GM21515 (cell line): ENCODE measurements around the gene LHX4.

ENCODE experiments used
- ATAC-seq: cut with Tn5 transposase; IDR thresholded peaks from one replicate; pipeline ENCODE4 v1.9.1; 2021; ENCODE audit not compliant: unreplicated experiment

LHX4 gene

DNA sequence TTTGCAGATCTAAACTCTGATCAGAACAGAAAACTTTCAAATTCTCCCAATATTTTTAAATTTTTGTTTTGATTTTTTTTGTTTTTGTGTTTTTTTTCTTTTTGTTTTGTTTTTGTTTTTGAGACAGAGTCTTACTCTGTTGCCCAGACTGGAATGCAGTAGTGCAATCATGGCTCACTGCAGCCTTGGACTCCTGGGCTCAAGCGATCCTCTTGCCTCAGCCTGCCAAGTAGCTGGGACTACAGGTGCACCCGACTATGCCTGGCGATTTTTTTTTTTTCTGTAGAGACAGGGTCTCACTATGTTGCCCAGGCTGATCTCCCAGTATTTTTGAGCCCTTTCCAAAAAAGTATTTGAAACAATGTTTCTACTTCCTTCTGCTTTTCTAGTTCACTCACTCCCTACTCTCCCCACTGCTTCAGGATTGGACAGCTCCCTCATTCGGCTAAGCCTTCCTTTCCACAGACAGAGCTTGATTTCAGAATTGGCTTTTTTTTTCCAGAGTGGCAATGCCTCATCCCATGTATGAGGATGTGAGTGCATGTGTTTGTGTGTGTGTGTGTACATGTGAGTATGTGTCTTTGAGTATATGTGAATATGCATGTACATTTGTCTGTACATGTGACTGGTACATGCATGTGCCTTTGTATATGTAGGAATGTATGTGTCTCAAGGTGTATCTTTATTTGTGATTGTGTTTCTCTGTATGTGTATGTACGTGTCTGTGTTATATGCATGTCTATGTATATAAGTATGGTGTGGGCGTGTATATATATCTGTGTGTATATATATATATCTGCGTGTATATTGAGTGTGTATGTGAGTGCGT lies 11.9 kb downstream of the LHX4 start:
- ATAC-seq = no peak

DNA sequence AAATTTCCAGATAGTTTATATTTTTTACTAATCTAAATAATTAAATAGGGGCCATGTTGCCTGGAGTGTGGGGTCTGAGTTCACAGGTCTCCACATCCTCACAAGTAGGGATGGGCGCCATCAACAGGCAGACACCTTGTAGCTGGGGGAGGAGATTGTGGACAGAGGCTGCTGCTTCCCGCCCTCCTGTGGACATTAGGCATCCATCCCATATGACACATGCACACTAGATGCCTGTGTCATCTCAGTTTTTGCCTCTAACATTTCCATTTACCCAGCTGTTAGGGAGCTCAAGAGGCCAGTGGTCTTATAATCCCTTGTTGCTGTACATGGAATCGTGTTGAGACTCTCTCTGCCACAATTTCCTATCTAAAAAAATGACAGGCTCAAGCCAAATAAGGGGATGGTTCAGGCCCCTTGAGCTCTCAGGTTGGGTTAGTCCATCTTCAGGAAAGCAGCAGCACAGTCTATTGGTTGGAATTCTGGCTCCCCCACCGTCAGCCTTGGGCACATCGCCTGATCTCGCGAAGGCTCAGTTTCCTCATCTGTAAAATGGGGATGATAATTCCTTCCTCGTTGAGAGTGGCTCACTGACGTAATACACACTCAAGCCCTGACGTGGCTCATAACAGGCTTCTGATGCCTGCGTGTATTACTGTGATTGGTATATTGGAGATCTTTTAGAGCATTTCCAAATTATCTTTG lies 13.6 kb downstream of the LHX4 start:
- no peak for ATAC-seq

DNA sequence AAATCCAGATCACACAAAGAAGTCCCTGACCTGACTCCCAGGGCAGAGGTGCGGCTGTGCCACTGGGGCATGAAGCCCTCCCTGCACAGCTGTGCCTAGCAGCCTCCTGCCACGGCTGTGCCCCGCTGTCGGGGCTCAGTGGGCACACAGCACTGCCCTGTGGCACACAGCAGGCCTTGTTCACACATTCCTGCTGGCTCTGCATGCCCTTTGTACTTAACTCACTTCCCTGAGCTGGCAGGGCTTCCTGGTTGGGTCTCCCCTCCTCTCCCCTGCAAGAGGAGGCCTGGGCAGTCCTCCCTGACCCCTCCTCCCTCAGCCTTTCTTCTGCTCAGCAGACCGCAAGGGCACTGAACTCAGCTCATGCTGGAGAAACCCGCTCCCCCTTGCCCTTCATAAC lies 14.8 kb downstream of the LHX4 start:
- ATAC-seq = no peak

DNA sequence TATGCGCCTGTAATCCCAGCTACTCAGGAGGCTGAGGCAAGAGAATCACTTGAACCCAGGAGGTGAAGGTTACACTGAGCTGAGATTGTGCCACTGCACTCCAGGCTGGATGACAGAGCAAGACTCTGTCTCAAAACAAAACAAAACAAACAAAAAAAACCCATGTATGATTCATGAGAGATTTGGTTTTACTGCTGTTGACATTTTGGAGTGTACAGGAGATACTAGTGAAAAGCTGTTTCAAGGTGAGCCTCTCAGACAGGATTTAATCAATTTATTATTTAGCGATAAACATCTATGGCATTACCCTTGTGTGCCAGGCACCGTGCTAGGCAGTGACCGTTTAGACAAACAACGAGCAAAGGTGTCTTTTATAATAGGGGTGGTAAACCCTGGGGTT lies 16.5 kb downstream of the LHX4 start:
- no peak for ATAC-seq

DNA sequence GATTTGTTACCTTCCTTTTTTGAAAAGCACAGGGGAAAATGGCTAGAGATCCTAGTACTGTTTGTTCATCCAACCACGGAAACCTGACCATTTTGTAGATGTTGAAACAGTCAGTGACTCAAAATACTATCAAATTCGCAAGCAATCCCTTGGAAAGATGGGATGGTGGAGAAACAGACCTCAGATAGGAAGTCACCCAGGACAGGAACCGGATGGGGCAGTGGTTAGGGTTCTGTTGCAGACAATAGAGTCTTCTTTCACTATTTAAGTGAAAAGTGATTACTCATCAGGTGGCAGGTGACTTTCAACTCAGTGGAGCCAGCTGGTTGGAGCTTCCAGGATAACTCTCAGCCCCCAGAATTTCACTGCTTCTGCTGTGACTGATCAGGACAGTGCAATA lies 17.0 kb downstream of the LHX4 start:
- ATAC-seq = no peak

DNA sequence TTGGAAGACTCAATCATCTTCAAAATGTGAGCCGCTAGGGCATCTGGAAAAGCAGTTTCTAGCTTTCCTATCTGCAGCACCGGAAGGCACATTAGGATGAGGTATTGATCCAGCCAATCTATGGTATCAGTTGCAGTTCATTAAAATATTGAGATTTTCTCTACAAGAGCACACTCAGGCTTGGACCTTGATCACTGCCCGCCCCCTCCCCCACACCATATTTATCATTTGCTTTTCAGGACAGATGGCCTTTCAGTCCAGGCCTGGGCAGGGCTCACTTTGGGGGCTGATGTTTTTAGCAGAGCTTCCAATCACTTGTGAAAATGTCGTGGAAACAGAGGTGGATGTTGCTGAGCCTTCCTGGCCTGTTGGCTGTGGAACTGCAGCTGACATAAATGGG lies 17.5 kb downstream of the LHX4 start:
- no peak for ATAC-seq

DNA sequence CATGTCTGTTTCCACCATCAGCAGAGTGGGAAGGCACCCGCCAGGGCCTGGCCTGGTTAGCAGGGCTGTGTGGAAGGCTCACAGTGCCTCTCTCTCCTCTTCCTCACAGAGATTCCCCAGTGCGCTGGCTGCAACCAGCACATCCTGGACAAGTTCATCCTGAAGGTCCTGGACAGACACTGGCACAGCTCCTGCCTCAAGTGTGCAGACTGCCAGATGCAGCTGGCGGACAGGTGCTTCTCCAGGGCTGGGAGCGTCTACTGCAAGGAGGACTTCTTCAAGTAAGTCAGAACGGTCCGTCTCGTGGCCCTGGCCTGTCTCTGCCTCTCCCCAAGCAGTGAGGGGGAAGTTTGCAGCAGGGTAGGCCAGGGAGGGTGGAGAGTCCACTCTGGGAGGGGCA lies 18.1 kb downstream of the LHX4 start:
- ATAC-seq = no peak

DNA sequence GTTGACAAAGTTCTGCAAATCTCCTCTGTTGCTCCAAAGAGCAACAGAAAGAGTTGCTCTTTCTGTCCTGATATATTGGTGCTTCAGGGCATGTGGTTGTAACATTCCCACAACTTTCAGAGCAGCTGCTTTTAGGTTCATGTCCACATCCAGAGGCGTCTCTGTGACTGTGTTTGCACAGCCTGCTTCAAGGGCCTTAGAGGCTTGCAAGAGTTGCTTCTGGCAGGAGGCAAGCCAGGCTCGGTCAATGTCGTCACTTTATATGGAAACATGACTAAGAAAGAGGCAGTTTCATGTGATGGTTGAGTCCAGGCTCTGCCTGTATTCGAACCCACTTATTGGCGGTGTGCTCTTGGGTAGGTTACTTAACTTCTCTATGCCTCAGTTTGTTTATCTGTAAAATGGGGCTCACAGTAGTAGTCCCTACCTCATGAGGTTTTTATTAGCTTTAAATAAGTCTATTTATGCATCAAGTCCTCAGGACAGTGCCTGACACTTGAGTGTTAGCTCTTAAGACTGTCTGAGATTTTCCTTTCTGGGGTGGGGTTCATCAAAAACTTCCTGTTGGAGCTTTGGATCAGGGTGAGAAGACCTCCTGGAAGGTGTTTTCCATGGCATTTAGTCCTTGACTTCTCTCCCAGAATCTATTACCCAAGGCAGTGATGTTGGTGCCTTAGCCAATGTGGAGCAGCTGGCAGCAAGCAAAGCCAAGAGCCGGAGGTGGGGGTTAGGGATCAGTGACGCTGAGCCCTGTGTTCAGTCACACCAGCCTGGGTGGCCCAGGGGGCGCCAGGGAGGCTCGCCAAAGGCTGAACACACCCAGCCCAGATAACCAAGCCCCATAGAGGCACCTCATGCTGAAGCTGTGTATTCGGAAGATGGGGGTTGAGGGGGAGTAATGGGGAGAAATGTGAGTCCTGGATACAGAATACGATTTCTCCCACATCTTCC lies 18.9 kb downstream of the LHX4 start:
- ATAC-seq = no peak

DNA sequence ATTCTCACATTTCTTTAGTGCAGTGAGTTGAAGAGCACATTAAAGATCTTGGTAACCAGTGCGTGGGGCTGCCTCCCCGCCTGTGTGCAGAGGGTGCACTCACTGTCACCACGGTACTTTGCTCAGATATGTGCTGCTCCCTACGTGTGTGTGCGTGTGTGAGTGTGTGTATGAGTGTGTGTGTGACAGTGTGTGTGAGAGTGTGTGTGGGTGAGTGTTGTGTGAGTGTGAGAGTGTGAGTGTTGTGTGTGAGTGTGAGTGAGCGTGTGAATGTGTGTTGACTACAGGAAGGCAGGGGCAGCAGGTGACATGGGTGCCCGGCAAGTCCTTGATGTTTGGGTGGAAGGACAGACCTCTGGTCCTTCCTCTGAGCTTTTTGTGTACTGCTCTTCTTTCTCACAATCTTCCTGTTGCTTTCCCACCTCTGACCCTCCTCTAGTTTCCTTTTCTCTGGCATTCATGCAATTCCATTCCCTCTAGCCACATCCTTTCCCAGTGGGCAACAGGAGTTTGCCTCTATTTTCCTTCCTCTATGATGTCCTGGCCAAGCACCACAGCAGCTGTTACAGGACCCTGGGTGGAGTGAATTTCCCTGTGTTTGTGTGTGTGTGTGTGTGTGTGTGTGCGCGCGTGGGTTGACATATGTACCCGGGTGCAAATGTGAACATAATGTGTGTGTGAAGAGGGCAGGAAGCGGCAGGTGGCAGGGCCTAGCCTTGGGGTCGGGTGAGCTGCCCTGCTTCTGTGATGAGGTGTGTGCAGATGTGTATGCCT lies 19.8 kb downstream of the LHX4 start:
- ATAC-seq = no peak

DNA sequence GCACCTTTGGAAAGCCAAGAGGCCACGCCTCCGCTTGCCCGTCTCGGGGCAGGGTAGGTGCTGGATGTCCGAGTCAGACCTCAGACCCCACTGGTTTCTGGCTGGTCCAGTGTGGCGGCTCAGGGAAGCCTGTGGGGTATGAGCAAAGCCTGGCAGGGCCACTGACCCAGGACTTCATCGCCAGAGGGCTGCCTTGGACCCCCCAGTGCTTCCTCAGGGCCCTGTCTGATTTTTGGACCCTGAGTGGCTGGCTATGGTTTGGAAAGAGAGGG lies 20.4 kb downstream of the LHX4 start:
- no peak for ATAC-seq

DNA sequence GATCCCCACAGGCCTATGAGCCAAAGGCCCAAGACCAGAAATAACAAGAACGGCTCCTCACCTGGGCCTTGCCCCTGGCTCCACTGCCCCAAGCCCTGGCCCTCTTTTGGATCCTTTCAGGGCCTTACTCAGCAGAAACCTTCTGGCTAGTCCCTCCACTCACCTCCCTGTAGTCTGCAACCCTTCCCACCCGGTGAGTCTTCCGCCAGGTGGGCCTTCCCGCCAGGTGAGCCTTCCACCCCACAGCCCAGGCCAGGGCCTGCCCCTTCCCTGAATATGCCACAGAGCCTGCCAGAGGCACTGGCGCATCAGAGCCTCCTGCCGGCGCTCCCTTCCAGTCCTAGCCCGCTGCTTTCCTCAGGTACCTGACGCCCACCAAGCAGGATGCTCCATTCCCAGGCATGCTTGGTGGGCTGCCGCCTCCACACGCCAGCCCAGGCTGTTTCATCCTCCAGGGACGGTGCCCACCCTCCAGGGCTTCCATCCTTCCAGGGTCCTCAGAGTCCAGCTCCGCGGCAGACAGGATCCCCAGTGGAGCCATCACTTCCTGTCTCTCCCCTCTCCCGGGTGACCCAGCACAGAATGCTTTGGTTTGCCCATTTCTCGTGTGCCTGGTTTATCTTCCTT lies 20.9 kb downstream of the LHX4 start:
- ATAC-seq = no peak

DNA sequence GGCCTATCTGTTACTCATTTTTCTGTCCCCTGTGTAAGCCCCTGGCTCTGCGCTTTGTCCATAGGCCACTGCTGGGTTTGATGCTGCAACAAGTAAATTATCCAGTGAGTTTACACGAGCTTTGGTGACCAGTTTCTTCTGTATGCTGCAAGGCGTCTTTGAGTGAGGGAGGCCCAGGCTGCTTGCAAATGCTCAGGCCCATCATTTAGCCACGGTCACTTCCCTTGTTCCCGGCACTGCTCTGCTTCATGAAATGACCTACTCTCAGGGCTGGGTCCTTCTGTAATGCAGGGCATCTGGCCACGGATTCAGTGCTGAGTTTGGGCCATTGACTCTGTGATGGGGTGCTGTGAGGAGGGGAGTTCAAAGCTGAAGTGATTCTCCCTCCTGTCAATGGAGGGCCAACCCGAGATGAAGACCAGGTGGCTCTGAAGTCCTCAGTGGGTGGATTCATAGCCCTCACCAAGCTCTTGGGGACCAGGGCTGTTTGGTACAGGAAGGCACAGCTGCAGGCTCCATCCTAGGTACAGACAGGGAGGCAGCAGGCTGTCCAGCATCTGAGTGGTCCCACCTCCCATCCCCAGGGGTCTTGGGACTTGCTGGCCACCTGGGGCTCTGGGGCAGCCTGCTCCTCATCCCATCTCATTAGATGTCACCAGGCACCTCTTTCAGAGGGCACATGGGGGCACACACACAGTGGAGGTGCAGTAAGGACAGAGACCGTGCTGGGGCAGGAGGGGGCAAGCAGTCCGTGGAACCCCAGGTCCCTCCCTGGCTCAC lies 21.7 kb downstream of the LHX4 start:
- no peak for ATAC-seq

DNA sequence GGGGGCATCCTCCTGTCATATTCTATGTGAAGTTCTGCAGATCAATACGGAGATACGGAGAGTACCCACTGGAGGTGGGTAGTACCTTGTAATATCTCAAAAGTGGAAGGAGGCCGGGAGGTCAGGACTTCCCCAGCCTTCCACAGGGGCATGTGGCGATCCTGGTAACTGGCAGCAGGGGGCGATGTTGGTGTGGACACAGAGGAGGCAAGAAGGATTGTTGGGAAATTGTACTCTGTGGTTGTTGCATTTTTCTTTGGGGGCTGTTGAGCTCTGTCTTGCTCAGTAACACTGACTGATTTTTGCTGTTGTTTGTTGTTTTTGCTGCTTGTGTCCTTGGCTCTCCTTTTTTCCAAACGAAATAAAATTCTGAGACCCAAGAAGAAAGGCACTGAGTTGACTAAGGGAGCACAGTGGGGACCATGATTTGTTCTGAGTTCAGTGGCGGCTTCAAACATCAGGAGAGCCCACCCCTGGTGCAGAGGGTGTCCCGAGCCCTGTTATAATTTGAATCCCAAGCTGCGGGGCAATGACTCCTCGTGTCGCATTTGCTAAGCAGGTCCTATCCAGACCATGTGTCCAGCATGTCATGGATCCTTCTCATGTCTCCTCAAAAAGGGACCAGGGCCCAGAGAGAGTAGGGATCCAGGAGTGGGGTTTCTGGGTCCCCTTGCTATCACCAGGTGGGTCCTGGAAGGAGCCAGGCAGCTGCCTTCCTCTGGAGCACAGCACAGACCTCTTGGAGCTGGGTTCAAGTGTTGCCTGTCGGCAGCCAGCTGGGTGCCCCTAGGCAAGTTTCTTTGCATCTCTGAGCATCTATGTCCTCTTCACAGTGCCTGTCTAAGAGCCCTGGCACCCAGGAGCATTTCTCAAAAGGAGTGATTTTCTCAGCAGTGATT lies 22.8 kb downstream of the LHX4 start:
- peak; percentile 65 for ATAC-seq

DNA sequence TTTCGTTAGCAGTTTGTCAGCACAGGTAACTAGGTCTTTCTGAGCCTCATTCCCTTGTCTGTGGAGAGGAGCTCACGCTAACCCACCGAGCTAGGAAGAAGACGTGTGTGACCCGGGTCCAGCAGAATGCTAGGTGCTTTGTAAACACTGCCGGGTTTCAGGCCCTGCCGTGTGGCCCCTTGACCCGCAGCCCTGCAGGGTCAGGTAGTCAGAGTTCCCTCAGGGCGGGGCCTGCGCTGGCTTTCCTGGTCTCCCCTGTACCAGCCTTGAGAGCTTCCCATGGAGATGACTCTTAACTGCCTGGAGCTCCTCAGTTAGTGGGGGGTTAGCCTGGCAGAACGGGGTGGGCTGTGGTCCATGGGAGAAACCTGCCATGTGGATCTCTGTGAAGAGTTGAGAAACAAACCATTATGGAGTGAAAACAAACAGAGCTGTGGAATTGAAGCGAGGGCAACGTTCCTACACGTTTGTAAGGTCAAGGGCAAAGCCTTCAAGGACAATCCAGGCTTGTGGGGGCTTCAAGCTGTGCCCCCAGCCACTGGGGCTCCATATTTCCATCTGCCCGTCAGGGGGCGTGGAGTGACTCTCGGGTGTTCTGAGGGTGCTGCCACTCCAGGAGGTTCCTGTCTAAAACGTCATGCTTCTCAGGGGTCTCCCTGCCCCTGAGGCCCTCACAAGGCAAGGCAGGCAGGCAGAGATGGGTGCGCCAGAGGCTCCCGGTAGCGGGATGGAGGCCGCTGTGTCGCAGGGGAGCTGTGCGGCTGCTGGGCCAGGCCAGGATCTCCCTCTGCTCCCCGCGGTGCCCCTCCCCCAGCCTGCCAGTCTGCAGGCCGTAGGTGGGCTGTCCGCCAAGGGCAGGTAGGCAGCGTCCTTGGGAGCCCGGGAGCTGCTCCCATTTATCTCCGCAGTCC lies 23.8 kb downstream of the LHX4 start:
- ATAC-seq = no peak

DNA sequence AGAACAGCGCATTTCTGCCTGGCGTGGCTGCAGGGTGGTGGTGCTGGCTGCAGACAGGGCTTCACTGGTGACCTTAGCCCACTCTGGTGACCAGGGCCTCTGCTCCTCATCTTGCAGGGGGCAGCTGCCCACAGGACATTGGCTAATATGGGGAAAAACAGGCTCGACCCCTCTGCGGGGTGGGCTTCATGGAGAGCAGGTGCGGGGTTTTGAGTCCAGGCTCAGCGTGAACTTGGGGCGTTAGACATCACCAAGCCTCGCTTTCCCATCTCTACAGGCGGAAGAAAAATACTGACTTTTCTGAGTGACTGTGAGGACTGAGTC lies 24.4 kb downstream of the LHX4 start:
- ATAC-seq = no peak

DNA sequence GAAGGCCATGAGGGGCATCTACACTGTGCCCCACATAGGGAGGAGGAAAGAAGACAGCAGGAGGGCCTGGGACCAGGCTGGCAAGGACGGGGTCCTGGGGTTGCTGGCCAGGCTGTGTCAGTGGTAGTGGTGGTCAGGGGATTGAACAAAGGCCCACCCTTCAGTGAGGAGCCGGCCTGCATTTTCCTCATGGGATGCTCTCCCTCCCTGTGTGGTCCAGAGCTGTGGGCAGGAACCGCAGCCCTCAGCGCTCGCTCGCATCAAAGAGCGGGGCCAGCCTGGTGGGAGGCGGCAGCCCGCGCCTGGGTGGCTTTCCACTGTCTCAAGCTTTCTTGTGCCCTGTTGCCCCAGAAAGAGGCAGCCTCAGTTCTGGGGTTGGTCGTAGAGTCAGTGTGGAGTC lies 24.8 kb downstream of the LHX4 start:
- ATAC-seq = no peak

DNA sequence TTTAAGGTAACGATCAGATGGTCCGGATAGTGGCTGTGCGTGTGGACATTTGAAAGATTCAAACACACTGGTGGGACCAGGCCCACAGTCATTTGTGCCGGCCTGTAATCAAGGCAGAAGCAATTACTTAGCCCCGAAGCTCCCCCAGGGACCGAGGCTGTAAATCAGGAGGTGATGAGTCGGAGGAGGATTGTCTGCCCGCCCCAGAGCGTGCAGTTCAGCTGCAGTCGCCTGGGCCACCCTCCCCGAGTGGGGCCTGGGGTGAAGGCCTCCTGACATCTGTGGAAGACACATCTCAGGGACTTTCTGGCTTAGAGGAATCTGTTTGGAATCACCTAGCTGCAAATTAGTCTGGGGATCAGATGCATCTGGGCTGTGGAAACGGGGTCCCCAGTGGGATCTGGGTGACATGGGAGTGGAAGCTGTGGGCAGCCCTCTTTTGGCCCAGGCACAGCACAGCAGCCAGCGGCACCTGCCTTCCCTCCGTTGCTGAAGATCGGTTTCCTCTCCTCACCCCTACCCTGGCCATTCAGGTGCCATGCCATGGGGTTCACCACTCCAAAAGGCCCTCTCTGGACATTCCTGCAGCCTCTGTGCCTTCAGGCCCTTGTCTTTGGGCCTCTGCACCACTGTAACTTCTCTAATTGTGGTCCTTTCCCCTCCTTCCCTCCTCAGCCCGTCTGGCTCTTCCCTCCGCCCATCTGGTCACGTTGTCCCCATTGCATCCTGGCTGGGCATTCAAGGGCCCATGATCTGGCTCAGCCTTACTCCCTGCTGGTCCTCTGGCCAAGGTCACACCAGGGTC lies 25.7 kb downstream of the LHX4 start:
- no peak for ATAC-seq
